A549 (cell line): ENCODE results near the gene PIK3R2.

Experiments used
- EP300 ChIP-seq, 2 experiments: fragments of >200 bp; sonication (Bioruptor Twin); formaldehyde crosslinking; IDR thresholded peaks; 2 replicates in 1 of 2; 3 replicates in 1 of 2; pipeline ENCODE4 v1.6.1; 2016 to 2017
- JUNB ChIP-seq: fragments of >200 bp; sonication (Bioruptor Twin); formaldehyde crosslinking; IDR thresholded peaks from 2 replicates; pipeline ENCODE4 v1.6.1; 2016
- KDM1A ChIP-seq: fragments of 200-600 bp; sonication (generic); IDR thresholded peaks from 2 replicates; pipeline ENCODE4 v1.6.1; 2016; ENCODE audit warnings: low read depth, mild to moderate bottlenecking
- NFE2L2 ChIP-seq: fragments of 150-350 bp; conservative IDR thresholded peaks from 2 replicates; pipeline ENCODE4 v1.6.1; 2014; ENCODE audit warnings: low read length
- NPAS2 ChIP-seq: fragments of 250-450 bp; sonication (Bioruptor Pico); IDR thresholded peaks from 2 replicates; pipeline ENCODE4 v1.8.0; 2022; ENCODE audit warnings: mild to moderate bottlenecking, moderate library complexity, borderline replicate concordance
- POLR2A ChIP-seq: IDR thresholded peaks from 2 replicates; pipeline ENCODE4 v1.6.1; 2012; ENCODE audit warnings: mild to moderate bottlenecking, low read length
- POLR2AphosphoS2 ChIP-seq: conservative IDR thresholded peaks from 2 replicates; pipeline ENCODE4 v1.6.1; 2012; ENCODE audit warnings: low read length, improper control_type of control experiment, inconsistent platforms
- RAD21 ChIP-seq, 2 experiments: fragments of >200 bp in 1 of 2; sonication (Bioruptor Twin) in 1 of 2; formaldehyde crosslinking in 1 of 2; IDR thresholded peaks in 1 of 2; conservative IDR thresholded peaks in 1 of 2; 2 replicates in 1 of 2; 3 replicates in 1 of 2; pipeline ENCODE4 v1.6.1; 2012 to 2018; ENCODE audit warnings: inconsistent platforms in 1 of 2
- ZSCAN20 ChIP-seq: fragments of 250-450 bp; sonication (Bioruptor Pico); IDR thresholded peaks from 2 replicates; pipeline ENCODE4 v1.8.0; 2022; ENCODE audit warnings: mild to moderate bottlenecking, moderate library complexity
- TF ChIP-seq, protein P1 (sequence below): fragments of >200 bp; sonication (Bioruptor Twin); formaldehyde crosslinking; IDR thresholded peaks from 3 replicates; pipeline ENCODE4 v1.5.1; 2016
- TF ChIP-seq, protein P2 (sequence below): fragments of >200 bp; sonication (Bioruptor Twin); formaldehyde crosslinking; IDR thresholded peaks from 2 replicates; pipeline ENCODE4 v1.6.1; 2016
- TF ChIP-seq, protein P3 (sequence below): fragments of 450-650 bp; IDR thresholded peaks from 2 replicates; pipeline ENCODE4 v1.6.1; 2014; ENCODE audit warnings: antibody characterized with exemption
- TF ChIP-seq, protein P4 (sequence below): IDR thresholded peaks from 2 replicates; pipeline ENCODE4 v1.6.1; 2012
- TF ChIP-seq, protein P5 (sequence below): IDR thresholded peaks from 2 replicates; pipeline ENCODE4 v1.6.1; 2012

DNA sequence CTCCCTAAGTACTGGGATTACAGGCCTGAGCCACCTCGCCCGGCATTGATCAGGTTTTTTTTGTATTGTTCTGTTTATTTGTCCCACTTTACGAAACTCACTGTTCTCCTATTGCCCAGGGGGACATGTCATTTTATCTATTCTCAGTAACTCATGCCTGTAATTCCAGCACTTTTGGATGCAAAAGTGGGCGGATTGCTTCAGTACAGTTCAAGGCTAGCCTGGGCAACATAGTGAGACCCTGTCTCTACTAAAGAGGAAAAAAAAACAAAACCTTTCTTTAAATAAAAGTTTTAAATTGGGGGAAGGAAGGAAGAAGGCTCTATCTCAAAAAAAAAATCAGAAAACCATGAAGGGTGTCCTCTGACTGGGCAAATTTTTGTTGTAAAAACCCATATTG is 37.3 kb downstream of the PIK3R2 start:
- TF ChIP-seq, protein P1, sequence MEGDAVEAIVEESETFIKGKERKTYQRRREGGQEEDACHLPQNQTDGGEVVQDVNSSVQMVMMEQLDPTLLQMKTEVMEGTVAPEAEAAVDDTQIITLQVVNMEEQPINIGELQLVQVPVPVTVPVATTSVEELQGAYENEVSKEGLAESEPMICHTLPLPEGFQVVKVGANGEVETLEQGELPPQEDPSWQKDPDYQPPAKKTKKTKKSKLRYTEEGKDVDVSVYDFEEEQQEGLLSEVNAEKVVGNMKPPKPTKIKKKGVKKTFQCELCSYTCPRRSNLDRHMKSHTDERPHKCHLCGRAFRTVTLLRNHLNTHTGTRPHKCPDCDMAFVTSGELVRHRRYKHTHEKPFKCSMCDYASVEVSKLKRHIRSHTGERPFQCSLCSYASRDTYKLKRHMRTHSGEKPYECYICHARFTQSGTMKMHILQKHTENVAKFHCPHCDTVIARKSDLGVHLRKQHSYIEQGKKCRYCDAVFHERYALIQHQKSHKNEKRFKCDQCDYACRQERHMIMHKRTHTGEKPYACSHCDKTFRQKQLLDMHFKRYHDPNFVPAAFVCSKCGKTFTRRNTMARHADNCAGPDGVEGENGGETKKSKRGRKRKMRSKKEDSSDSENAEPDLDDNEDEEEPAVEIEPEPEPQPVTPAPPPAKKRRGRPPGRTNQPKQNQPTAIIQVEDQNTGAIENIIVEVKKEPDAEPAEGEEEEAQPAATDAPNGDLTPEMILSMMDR, result no peak
- TF ChIP-seq ZSCAN20 (CRISPR knock-in tag) (no peak), JUNB (no peak), POLR2A (no peak), NFE2L2 (no peak), POLR2AphosphoS2 (no peak), NPAS2 (CRISPR knock-in tag) (no peak), RAD21 (conservative IDR thresholded peaks at IDR 0.05 in 1 of 2, IDR thresholded peaks at IDR 0.05 in 1 of 2) (no peak), KDM1A (no peak), EP300 (IDR thresholded peaks at IDR 0.05) (no peak)
- TF ChIP-seq, protein P2, sequence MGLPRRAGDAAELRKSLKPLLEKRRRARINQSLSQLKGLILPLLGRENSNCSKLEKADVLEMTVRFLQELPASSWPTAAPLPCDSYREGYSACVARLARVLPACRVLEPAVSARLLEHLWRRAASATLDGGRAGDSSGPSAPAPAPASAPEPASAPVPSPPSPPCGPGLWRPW, result no peak
- TF ChIP-seq, protein P3, sequence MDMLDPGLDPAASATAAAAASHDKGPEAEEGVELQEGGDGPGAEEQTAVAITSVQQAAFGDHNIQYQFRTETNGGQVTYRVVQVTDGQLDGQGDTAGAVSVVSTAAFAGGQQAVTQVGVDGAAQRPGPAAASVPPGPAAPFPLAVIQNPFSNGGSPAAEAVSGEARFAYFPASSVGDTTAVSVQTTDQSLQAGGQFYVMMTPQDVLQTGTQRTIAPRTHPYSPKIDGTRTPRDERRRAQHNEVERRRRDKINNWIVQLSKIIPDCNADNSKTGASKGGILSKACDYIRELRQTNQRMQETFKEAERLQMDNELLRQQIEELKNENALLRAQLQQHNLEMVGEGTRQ, result no peak
- TF ChIP-seq, protein P4, sequence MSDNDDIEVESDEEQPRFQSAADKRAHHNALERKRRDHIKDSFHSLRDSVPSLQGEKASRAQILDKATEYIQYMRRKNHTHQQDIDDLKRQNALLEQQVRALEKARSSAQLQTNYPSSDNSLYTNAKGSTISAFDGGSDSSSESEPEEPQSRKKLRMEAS, result no peak
- TF ChIP-seq, protein P5, sequence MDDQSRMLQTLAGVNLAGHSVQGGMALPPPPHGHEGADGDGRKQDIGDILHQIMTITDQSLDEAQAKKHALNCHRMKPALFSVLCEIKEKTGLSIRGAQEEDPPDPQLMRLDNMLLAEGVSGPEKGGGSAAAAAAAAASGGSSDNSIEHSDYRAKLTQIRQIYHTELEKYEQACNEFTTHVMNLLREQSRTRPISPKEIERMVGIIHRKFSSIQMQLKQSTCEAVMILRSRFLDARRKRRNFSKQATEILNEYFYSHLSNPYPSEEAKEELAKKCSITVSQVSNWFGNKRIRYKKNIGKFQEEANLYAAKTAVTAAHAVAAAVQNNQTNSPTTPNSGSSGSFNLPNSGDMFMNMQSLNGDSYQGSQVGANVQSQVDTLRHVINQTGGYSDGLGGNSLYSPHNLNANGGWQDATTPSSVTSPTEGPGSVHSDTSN, result no peak
